ENCODE data around the gene PLXNA4.

DNA sequence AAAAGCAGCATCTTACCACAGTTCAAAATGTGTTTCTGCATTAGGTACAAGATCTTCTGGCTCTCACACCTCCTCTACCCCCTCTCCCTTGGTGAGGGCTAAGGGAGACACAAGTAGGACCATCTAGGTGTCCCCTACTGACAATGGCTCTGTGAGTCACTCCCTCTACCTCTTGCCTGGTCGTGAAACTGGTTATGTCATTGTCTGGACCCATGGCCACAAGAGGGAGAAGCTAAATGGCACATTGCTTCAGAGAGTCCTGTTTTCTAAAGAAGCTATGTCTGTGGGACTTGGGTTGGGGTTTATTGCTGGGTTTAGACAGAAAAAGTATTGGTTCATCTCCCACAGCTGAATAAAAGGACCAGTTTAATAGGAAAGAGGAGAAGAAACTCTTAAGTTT, 4.0 kb upstream of the PLXNA4 start:
- TF ChIP-seq CTCF (IDR thresholded peaks at IDR 0.05): no peak
- TF ChIP-seq POLR2A (IDR thresholded peaks at IDR 0.05): no peak
